Activated naive CD8-positive, alpha-beta T cell treated with anti-CD3 and anti-CD28 coated beads, Interleukin-2, amount 50 U/mL, for 16 hours (primary cell): ENCODE measurements around the gene GOLGA6L22.
"Not testable (repeated sequence)": the region's sequence is repeated elsewhere in the genome, so short reads cannot be mapped to it uniquely, and the experiment has no call there.

Experiments used
- DNase-seq: peaks from one replicate; pipeline ENCODE4 v3.0.0-alpha.2; 2020; ENCODE audit warnings: low read depth, low spot score

GOLGA6L22 gene, protein sequence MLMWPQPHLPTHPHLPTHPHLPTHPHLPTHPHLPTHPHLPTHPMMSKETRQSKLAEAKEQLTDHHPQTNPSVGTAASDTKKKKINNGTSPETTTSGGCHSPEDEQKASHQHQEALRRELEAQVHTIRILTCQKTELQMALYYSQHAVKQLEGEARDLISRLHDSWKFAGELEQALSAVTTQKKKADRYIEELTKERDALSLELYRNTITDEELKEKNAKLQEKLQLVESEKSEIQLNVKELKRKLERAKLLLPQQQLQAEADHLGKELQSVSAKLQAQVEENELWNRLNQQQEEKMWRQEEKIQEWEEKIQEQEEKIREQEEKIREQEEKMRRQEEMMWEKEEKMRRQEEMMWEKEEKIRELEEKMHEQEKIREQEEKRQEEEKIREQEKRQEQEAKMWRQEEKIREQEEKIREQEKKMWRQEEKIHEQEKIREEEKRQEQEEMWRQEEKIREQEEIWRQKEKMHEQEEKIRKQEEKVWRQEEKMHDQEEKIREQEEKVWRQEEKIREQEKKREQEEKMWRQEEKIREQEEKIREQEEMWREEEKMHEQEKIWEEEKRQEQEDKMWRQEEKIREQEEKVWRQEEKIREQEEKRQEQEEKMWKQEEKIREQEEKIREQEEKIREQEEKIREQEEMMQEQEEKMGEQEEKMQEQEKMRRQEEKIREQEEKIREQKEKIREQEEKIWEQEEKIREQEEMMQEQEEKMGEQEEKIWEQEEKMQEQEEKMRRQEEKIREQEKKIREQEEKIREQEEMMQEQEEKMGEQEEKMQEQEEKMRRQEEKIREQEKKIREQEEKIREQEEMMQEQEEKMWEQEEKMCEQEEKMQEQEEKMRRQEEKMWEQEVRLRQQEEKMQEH

DNA sequence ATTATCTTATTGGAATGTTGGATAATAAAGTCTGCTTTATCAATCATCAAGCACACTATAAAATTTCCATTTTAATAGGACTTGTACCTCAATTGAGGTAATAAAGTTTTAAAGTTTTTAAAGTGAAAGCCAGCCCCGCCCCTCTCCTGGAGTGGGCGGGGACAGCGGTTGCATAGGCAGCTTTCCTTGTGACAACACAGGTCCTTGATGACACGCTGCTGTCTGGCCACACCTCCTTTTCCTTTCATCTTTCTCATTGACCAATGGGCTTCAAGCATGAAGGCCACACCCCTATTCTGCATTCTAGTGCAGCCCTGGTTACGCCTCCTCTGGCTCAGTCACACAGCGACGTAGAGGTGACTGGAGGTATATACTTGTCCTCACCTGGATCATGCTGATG is at the start of gene GOLGA6L22:
Gene GOLGA6L22 (plus strand): TSS at position 301 of the 400 bp plus-strand sequence. CDS start 91 bp downstream, at position 392.
- not testable (repeated sequence) for DNase-seq

DNA sequence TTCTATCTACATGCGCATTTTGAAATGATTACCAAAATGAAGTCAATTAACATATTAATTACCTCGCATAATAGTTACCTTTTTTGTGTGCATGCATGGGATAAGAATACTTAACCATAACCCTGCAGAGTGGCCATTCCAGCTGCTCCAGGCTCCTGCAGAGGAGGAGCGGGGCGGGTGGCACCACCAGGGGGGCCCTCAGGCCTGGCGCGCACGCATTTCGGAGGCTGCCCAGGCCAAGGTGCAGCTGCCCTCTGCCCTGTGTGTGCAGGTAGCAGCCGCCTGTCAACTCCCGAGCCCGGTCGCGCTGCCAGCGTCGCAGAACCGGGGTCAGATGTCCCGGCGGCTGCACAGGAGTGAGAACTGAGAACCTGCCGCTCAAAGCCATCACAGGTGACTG is 41.4 kb upstream of the GOLGA6L22 start:
- DNase-seq: not testable (repeated sequence)

DNA sequence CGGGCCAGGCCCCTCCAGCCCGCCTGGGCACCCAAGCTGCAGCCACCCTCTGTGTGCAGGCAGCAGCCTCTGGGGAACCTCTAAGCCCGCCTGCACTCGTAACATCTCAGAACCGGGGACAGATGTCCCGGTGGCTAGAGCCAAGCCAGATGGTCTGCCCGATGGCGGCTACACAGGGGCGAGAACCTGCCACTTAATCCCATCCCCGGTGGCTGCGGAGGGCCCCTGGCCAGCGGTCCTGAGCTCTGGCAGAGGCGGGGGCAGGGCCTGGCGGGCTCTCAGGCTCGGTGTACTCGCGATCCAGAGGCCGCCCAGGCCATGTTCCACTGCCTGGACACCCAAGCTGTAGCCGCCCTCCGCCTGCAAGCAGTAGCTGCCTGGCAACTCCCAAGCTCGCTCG is 40.9 kb upstream of the GOLGA6L22 start:
- not testable (repeated sequence) for DNase-seq

DNA sequence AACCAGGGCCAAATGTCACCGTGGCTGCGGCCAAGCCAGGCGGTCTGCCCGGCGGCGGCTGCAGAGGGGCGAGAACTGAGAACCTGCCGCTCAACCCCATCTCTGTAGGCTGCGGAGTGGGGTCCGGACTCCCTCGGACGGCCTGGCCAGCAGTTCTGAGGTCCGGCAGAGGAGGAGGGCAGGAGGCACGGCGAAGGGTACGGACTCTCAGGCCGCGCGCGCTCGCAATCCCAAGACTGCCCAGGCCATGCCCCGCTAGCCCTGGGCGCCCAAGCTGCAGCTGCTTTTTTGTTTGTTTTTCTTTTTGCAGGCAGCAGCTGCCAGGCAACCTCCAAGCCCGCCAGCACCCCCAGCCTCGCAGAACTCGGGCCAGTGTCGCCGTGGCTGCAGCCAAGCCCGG is 40.5 kb upstream of the GOLGA6L22 start:
- not testable (repeated sequence) for DNase-seq

DNA sequence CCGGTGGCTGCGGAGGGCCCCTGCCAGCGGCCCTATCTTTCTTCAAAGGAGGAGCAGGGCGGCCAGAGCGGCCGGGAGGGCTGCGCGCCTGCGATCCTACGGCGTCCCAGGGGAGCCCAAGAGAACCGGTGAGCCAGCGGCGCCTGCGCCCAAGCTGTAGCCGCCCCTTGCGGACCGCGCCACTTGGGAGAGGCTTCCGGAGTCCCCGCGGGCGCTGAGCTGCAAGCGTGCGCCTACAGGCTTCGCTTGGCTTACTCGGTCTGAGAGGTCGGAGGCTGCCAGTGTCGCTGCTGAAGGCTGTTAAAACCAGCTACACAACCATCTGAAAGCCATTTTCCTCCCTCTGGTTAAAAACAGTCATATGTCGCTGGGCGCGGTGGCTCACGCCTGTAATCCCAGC is 40.0 kb upstream of the GOLGA6L22 start:
- not testable (repeated sequence) for DNase-seq

DNA sequence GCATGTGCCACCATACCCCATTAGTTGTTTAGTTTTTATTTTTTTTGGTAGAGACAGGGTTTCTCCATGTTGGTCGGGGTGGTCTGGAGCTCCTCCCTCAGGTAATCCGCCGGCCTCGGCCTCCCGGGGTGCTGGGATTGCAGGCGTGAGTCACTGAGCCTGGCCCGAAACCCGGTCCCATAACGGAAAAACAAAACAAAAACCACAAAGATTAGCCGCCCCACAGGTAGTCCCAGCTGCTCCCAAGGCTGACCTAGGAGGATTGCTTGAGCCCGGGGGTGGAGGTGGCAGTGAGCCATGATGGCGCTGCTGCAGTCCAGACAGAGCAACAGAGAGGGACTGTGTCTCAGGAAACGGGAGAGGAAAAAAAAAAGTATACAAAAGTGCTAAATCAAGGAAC is 38.4 kb upstream of the GOLGA6L22 start:
- not testable (repeated sequence) for DNase-seq

DNA sequence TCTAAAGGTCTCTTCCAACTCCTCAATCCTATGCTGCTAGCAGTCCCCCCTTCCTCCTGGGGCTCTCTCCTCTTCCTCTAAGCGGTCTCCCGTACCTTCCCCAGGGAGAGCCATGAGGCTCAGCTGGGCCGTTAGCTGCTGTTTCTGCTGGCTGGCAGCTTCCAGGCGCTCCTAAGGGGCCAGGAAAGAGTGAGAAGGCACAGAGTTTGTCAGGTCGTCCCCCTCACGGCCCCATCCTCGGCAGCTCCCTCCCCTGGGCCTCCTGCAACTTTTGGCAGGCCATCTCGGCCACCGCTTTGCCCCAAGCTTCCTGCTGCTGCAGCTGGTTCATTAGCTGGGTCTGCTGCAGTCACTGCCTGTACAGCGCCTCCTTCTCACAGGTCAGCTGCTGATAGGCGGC is 29.3 kb upstream of the GOLGA6L22 start:
- DNase-seq: not testable (repeated sequence)

DNA sequence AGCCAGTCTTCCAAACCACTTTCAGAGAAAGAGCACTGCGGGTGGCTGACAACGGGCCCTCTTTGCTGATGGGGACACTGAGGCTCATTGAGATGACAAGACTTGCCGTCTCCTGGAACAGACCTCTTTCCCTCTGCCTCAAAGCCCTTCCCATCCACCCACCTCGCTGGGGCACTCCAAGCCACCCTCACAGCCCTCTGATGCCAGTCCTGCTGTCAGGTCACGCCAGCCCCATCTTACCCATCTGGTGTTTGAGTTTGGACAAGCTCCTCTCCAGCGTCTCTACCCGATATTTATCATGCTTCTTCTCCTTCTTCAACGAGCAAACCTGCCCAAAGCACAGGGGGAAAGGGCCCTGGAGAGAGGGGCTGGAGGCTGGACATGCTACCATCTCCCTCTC is 27.0 kb upstream of the GOLGA6L22 start:
- DNase-seq: not testable (repeated sequence)

DNA sequence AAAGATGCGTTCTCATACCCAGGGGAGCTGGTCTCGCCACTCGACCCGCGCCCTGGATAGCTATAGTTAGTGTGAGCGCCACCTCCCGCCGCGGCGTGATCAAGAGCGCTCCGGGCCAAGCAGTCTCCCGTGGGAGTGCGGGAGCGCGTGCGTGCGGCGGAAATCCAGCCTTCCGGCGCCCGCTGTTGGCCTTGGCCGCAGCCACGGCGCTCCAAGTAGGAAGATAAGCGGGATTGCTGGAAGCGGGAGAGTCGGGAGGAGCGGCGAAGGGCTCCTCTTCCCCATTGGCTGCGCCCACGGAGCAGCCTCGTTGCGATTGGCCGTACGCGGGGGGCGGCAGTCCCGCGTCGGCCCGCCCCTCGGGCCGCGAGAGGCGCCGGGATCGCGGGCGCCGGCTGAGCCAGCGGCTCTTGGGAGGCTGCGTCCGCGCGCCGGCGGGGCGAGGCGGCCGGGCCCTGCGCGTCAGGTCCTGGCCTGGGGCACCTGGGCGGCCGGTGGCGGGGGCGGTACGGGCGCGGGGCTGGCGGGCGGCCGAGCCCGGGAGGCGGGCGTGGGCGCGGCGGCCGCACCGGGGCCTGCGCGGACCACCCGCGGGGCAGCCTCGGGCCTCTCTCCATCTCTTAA is 35.9 kb downstream of the GOLGA6L22 start:
- not testable (repeated sequence) for DNase-seq

DNA sequence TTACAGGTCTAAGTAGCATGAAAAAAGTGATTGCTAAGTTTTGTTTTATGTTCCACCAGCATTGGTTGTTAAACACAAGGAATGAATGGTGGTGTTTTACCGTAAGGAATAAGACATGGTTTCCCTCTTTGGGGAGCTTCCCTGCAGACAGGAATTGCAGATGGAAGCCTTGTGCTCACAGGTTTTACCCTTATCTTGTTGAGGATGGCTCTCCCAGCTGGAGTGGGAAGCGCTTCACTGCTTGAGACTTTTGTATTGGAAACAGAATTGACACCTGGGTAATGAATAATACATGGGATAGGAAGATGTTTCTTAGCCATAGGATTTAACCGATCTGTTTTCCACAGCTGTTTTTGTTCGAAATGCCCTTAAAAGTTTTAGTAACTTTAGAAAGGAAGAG is 38.5 kb downstream of the GOLGA6L22 start:
- DNase-seq: not testable (repeated sequence)

DNA sequence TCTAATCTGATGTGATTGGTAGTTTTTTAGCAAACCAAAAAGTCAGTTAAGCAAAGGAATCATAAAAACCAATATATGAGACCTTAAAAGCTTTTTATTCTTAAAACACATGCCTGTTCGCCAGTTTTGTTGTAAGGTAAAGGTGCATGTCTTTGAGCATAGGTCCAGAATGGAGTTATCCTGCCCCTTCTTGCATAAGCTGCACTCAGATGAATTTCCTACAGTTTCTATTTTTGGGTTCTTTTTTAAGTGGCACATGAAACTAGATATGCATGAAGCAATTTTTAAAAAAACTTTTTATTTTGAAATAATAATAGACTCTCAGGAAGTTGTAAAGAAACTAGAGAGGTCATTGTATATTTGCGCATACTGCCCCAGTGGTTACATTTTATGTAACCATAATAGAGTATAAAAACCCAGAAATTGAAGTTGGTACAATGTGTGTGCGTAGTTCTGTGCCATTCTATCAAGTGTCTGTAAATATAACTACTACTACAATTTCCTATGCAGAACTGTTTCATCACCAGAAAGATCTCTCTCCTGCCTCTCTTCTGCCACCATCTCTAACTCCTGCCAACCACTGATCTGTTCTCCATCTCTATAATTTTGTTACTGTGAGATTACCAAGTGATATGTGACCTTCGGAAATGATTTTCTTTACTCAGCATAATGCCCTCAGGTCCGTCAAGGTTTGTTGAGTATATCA is 39.7 kb downstream of the GOLGA6L22 start:
- DNase-seq: not testable (repeated sequence)

DNA sequence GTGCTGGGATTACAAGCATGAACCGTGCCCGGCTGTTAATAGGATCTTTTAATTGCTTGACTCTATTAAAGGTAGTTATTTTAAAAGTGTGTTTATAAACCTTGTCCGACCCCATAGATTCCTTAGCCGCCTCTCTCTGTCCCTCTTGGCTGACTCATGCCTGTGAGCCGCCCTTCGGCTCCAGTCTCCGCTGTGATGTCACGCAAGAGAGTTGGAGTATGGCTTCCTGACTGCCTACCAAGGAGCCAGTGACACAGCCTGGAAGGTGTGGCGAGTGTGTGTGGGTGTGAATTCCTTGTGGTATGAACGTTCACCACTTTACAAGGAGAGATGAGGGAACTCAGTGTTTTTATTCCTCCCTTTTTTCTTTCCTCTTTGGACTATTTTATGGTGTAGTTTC is 43.6 kb downstream of the GOLGA6L22 start:
- not testable (repeated sequence) for DNase-seq

DNA sequence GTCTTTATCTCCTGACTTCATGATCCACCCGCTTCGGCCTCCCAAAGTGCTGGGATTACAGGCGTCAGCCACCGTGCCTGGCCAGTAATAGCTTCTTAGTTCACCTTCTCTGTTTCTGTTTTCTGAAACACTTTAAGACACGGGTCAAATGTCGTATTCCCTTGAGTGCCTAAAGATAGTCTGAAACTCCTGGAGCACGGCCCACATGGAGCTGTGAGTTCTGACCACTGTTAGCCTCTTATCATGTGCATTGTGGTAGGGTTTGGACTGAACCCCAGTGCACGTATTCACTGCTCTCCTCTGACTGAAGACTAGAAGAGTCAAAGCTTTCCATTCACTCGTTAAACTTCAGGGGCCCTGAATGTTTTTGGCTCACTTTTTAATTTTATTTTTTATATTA is 48.3 kb downstream of the GOLGA6L22 start:
- not testable (repeated sequence) for DNase-seq

DNA sequence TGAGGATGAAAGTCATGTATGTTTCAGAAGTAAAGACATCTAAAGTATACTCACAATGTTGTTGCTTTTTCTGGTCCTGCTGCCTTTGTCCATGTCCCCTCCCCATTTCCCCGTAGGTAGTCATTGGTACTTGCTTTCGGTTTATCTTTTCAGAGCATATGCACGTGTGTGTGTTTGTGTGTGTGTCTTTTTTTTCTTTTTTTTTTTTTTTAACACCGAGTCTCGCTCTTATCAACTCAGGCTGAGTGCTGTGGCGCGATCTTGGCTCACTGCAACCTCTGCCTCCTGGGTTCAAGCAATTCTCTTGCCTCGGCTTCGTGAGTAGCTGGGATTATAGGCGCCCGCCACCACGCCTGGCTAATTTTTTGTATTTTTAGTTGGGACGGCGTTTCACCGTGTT is 57.4 kb downstream of the GOLGA6L22 start:
- DNase-seq: not testable (repeated sequence)
